ENCODE results near the gene KAT6B. TPM values are rescaled to one million over a fixed set of nuclear protein-coding genes. Genes with fewer than 3 reads are reported as not detected.
A peak's percentile ranks its signal among the peaks of the same experiment; 100 is the strongest.
"Not testable (repeated sequence)": the region's sequence is repeated elsewhere in the genome, so short reads cannot be mapped to it uniquely, and the experiment has no call there.

KAT6B gene
- total RNA-seq, 1 donor from 2014 or later: 57.3 TPM

DNA sequence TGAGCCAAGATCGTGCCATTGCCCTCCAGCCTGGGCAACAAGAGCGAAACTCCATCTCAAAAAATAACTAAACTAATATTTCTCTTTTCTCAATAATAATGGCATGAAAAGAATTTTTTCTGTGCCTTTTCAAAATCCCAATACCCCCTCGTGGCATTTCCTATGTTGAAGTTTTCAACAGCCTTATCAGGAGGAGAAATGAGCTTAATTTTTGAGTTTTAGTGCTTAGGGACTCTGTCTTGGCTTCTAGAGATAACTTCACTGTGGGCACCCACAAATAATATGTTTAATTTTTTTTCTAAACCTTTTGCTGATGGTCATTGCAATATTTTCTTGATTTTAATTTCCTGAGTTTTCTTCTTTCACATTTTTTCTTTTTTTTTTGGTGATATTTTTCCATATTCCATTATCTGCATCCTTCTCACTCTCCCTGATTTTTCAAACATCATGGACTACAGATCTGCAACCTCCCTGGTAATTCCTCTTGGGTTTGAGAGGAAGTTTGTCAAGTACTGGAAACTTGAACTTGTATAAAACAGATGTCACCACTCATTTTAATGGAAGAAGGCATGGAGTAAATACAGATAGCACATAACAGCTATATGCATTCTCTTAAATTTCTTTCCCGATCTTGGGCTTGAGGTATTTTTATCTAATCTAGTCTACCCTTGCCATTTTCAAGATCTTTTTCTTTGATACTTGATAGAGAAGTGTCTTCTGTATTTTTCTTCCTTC, 84.0 kb downstream of the KAT6B start:
- ATAC-seq (no peak), DNase-seq (ENCODE audit: low spot score) (no peak)
- intact Hi-C loops (cut with DNase I): no loop called here

DNA sequence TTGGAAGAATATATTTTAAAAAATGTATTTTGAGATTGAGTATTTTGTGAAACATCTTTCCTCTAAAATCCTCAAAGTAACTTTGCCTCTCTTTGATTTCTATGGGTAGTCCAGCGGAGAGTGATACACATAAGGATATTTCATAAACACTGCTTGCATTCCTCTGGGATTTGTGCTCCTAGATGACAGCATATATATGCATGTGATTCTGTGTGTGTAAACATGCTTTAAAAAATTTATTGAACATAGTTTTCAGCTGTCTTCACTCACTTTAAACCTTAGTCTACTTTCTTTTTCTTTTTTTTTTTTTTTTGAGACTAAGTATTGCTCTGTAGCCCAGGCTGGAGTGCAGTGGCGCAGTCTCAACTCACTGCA, 84.6 kb downstream of the KAT6B start:
- ATAC-seq: no peak
- DNase-seq (ENCODE audit: low spot score): no peak
- intact Hi-C loops (cut with DNase I): no loop called here

- intact Hi-C loops (cut with DNase I): no loop called here
- DNase-seq (ENCODE audit: low spot score) (no peak), ATAC-seq (no peak)
Measured at GRCh38 chr10:74912182-74912581, 85.8 kb downstream of the KAT6B start.

DNA sequence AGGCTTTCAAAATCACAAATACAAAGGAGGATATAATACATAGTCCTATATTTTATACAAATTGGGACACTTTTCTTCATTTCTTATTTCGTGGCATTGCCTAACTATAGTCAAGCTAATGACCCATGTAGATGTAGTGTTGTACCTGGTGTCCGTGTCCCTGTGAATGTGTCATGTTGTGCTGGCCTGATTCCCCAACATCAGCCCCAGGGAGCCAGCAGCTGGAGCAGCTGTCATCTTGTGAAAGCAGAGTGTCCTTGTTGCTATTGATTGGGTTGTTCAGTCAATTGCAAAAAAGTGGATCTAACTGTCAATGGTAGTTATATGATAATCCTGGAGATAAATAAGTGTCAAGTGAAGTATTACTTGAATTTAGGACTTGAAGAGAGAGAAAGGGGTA, 86.3 kb downstream of the KAT6B start:
- ATAC-seq (no peak), DNase-seq (ENCODE audit: low spot score) (no peak)
- intact Hi-C loops (cut with DNase I): no loop called here

GRCh38 chr10:74913377-74913979, 87.1 kb downstream of the KAT6B start:
- DNase-seq (ENCODE audit: low spot score): no peak
- no peak for ATAC-seq
- intact Hi-C loops (cut with DNase I): no loop called here

GRCh38 chr10:74916283-74916682, 89.9 kb downstream of the KAT6B start:
- DNase-seq (ENCODE audit: low spot score) (no peak), ATAC-seq (no peak)
- intact Hi-C loops (cut with DNase I): no loop called here

DNA sequence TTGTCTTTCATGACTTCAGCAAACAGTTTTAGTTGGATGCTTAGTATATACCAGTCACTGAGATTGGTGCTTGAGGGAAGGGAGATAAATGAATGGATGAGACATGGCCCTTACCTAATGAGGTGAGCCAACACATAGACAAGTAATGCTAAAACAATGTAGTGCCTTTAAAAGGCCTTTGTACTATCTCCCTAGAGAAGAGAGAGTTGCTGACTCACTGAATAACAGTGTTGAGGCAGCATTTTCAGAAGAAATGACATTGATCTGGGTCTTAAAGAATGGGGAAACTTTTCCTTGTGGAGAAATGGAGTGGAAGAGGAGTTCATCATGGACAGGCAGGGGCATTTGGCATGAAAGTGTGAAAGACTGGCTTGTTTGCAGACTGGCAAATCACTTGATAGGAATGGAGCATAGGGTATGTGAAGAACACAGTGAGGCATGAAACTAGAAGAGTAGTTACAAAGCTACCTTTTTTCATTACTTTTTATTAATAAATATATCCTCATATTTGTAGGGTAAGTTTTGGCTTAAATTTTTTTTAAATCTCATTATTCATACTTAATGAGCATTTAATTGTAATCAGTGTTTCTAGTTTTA, 91.2 kb downstream of the KAT6B start:
- no peak for DNase-seq (ENCODE audit: low spot score)
- intact Hi-C loops (cut with DNase I): no loop called here
- no peak for ATAC-seq

GRCh38 chr10:74919671-74920070, 93.3 kb downstream of the KAT6B start:
- intact Hi-C loops (cut with DNase I): no loop called here
- no peak for DNase-seq (ENCODE audit: low spot score)

GRCh38 chr10:74921070-74921469, 94.7 kb downstream of the KAT6B start:
- ATAC-seq; intact Hi-C loops (cut with DNase I): not testable (repeated sequence)

More at GRCh38 chr10:74919671-74920070, 93.3 kb downstream of the KAT6B start:
- no peak for ATAC-seq

DNA sequence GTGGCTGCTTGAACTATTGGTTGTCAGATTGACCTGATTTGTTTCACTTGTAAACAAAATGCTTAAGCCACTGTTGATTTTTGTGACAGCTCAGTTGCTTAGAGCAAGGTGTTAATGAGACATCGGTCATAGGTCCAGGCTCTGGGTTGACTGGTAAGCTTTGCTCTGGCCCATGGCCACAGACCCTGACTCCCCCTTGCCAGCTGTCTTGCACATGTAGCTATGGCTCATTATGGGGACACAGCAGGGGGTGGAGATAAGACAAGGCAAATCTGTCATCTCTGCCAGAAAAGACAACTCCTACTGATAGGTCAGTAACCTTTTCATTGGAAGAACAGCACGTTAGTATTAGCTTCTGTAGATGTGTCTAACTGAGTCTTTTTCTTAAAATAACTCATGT, 95.3 kb downstream of the KAT6B start:
- no peak for ATAC-seq
- DNase-seq (ENCODE audit: low spot score): no peak
- intact Hi-C loops (cut with DNase I): no loop called here

More at GRCh38 chr10:74921070-74921469, 94.7 kb downstream of the KAT6B start:
- not testable (repeated sequence) for DNase-seq (ENCODE audit: low spot score)

DNA sequence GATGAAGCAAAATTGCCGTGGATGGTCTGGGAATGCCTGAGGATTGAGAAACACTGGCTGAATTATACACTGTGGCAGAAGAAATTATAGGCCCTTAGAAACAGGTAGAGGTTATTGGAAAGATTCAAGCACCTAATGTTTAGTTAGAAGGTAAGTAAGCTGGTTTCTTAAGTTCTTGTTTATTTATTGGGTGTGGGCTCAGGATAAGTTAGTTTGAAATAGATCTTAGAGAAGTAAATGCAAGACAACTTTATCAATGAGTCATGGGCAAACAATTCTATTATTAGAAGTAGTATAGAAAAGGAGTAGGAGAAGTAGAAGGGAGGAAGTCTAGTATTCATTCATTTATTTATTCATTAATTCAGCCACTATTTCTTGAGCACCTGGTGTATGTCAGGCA, 96.5 kb downstream of the KAT6B start:
- intact Hi-C loops (cut with DNase I): no loop called here
- ATAC-seq: no peak
- no peak for DNase-seq (ENCODE audit: low spot score)

GRCh38 chr10:74923556-74923955, 97.2 kb downstream of the KAT6B start:
- intact Hi-C loops (cut with DNase I): no loop called here
- no peak for ATAC-seq
- no peak for DNase-seq (ENCODE audit: low spot score)

- DNase-seq (ENCODE audit: low spot score) (no peak), ATAC-seq (peak; percentile 86)
- intact Hi-C loops (cut with DNase I): no loop called here
Measured at GRCh38 chr10:74924251-74924963, 98.0 kb downstream of the KAT6B start.

DNA sequence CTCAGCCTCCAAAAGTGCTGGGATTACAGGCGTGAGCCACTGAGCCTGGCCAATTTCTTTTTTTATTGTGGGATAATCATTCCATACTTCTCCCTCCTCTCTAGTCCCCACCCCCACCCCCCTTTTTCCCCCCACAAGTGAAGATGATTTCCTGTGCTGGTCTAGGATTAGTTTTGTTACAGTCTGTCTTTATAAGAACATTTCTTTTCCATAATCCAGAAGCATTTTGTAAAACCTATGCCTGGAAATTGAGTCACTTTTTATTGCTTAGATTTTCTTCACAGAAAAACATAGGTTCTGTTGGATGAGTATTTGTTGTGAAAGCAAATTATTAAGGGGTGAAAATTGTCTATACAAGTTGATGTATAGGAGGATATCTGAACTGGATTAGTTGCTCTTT, 98.9 kb downstream of the KAT6B start:
- no peak for DNase-seq (ENCODE audit: low spot score)
- intact Hi-C loops (cut with DNase I): no loop called here
- ATAC-seq: no peak

- intact Hi-C loops (cut with DNase I): no loop called here
- no peak for ATAC-seq
Measured at GRCh38 chr10:74925708-74926107, 99.3 kb downstream of the KAT6B start.

GRCh38 chr10:74926791-74927585, 100.6 kb downstream of the KAT6B start:
- no peak for ATAC-seq
- intact Hi-C loops (cut with DNase I): no loop called here
- no peak for DNase-seq (ENCODE audit: low spot score)

More at GRCh38 chr10:74925708-74926107, 99.3 kb downstream of the KAT6B start:
- DNase-seq (ENCODE audit: low spot score): no peak

- intact Hi-C loops (cut with DNase I): no loop called here
- no peak for DNase-seq (ENCODE audit: low spot score)
- ATAC-seq: no peak
Measured at GRCh38 chr10:74927701-74928100, 101.3 kb downstream of the KAT6B start.

GRCh38 chr10:74928742-74929191, 102.4 kb downstream of the KAT6B start:
- ATAC-seq: no peak
- DNase-seq (ENCODE audit: low spot score): no peak
- intact Hi-C loops (cut with DNase I): no loop called here

- intact Hi-C loops (cut with DNase I): no loop called here
- ATAC-seq: no peak
- DNase-seq (ENCODE audit: low spot score): no peak
Measured at GRCh38 chr10:74929197-74929596, 102.8 kb downstream of the KAT6B start.

Measured in sciatic nerve (tissue), 2 donors.